Measurements from ENCODE around the gene OMG. TPM values are rescaled to one million over a fixed set of nuclear protein-coding genes. Genes with fewer than 3 reads are reported as not detected.

The OMG gene
- total and polyA plus RNA-seq, 2 donors (not counting 1 experiment from before 2014, with no cell fraction given): 17.3 to 26.8 TPM

DNA sequence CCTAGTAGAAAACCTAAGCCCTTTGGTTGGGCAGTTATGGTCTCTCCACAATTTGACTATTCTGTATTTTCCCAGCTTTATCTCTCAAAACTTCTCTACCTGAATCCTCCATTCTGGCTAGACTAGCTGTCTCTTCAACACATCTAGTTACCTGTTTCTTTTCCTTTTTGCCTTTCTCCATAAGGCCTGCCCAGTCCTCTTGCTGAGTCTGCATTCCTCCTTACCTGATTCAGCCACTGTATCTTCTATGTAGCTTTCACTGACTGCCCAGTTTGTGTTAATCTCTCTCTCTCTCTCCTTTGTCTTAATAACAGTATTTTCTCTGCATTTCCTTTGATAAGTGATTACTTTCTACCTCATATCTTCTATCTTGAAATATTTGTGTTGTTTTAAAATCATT lies 26.5 kb upstream of the OMG start:
- Histone ChIP-seq H3K9me3 (ENCODE audit: control insufficient read depth, insufficient read depth, low read depth, low read length) (no peaks in the 10 kb centered on the region), H3K4me2 (ENCODE audit: extremely low read depth, insufficient read depth, low read length) (no peak overlapping the region), H3K4me1 (ENCODE audit: control insufficient read depth, extremely low read depth, insufficient read depth, low read length) (peaks cover 6% of the 10 kb centered on the region), H4K20me1 (ENCODE audit: control insufficient read depth, extremely low read depth, insufficient read depth, low read length) (no peaks in the 10 kb centered on the region), H3K27ac (ENCODE audit: insufficient read depth, low read length) (no peak overlapping the region), H3K9ac (ENCODE audit: insufficient read depth, low read length) (no peak overlapping the region), H3K79me2 (ENCODE audit: control insufficient read depth, insufficient read depth, low read length) (peaks cover 2% of the 10 kb centered on the region), H3K36me3 (ENCODE audit: control insufficient read depth, insufficient read depth, low read length) (peaks cover 2% of the 10 kb centered on the region), H3K4me3 (replicated peaks in 1 of 4; ENCODE audit: control extremely low read depth in 1 of 4, insufficient read depth in 1 of 4, low read depth in 3 of 4, low read length in 4 of 4) (no peak overlapping the region), H3K27me3 (ENCODE audit: control insufficient read depth, insufficient read depth, low read length) (no peaks in the 10 kb centered on the region), H2AFZ (ENCODE audit: low read length) (no peak overlapping the region)
- TF ChIP-seq EZH2 (IDR thresholded peaks at IDR 0.05; ENCODE audit: low read length, missing control alignments): no peak
- no peak for DNase-seq (ENCODE audit: low read depth in 2 of 2)

DNA sequence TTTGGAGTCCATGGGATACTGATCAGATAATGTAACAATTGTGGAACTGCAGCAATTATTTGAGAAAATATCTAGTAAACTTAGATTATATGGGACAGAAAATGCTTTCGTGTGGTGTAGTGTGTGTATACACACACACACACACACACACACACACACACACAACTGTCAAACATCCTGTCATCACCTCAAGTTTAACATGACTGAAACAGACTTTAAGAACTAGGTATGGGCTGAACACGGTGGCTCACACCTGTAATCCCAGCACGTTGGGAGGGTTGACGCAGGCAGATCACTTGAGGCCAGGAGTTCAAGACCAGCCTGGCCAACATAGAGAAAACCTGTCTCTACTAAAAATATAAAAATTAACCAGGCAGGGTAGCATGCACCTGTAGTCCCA lies 24.9 kb upstream of the OMG start:
- no peak for TF ChIP-seq EZH2 (IDR thresholded peaks at IDR 0.05; ENCODE audit: low read length, missing control alignments)
- TF ChIP-seq, protein P1, sequence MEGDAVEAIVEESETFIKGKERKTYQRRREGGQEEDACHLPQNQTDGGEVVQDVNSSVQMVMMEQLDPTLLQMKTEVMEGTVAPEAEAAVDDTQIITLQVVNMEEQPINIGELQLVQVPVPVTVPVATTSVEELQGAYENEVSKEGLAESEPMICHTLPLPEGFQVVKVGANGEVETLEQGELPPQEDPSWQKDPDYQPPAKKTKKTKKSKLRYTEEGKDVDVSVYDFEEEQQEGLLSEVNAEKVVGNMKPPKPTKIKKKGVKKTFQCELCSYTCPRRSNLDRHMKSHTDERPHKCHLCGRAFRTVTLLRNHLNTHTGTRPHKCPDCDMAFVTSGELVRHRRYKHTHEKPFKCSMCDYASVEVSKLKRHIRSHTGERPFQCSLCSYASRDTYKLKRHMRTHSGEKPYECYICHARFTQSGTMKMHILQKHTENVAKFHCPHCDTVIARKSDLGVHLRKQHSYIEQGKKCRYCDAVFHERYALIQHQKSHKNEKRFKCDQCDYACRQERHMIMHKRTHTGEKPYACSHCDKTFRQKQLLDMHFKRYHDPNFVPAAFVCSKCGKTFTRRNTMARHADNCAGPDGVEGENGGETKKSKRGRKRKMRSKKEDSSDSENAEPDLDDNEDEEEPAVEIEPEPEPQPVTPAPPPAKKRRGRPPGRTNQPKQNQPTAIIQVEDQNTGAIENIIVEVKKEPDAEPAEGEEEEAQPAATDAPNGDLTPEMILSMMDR (conservative IDR thresholded peaks at IDR 0.05 in 1 of 2, IDR thresholded peaks at IDR 0.05 in 1 of 2; ENCODE audit: low read depth in 1 of 2, low read length in 2 of 2): no peak

DNA sequence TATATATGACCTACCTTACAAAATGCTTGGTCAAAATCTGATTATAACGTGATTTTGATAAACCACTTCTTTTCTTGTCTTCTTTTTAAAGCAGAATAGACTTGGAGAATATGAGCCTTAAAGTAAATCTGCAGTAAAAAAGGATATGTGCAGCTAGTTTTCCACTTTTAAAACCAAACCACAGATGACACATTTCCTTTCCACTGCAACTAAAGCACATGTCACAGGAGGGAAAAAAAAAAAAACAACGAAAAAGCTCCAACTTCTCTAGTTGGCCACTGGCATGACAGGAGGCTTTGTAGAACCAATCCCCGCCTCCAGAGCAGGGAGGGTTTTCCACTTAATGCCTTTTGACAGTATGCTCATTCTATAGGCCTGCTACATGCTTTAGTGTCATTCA lies 24.4 kb upstream of the OMG start, which contains the start of gene EVI2A:
EVI2A (minus strand) TSS at position 142 of the 400 bp plus-strand sequence. CDS start 2,609 bp downstream, outside the sequence.
- Histone ChIP-seq H4K20me1 (ENCODE audit: control insufficient read depth, extremely low read depth, insufficient read depth, low read length) (no peaks in the 10 kb centered on the region), H3K27ac (ENCODE audit: insufficient read depth, low read length) (peak within 1 kb of the TSS; percentile 35), H3K9me3 (ENCODE audit: control insufficient read depth, insufficient read depth, low read depth, low read length) (no peaks in the 10 kb centered on the region), H3K27me3 (ENCODE audit: control insufficient read depth, insufficient read depth, low read length) (no peaks in the 10 kb centered on the region), H3K4me1 (ENCODE audit: control insufficient read depth, extremely low read depth, insufficient read depth, low read length) (no peaks in the 10 kb centered on the region), H3K36me3 (ENCODE audit: control insufficient read depth, insufficient read depth, low read length) (peaks cover 2% of the 10 kb centered on the region), H3K4me3 (replicated peaks in 1 of 4; ENCODE audit: control extremely low read depth in 1 of 4, insufficient read depth in 1 of 4, low read depth in 3 of 4, low read length in 4 of 4) (peak within 1 kb of the TSS; percentile 14 to 40 (median 32)), H2AFZ (ENCODE audit: low read length) (no peak within 1 kb of the TSS), H3K9ac (ENCODE audit: insufficient read depth, low read length) (no peak within 1 kb of the TSS), H3K79me2 (ENCODE audit: control insufficient read depth, insufficient read depth, low read length) (peaks cover 2% of the 10 kb centered on the region), H3K4me2 (ENCODE audit: extremely low read depth, insufficient read depth, low read length) (peak within 1 kb of the TSS; percentile 81)
- no peak for TF ChIP-seq EZH2 (IDR thresholded peaks at IDR 0.05; ENCODE audit: low read length, missing control alignments)
- TF ChIP-seq, protein P1 (conservative IDR thresholded peaks at IDR 0.05 in 1 of 2, IDR thresholded peaks at IDR 0.05 in 1 of 2; ENCODE audit: low read depth in 1 of 2, low read length in 2 of 2): no peak
- peak; percentile 76 to 89 for DNase-seq (ENCODE audit: low read depth in 2 of 2)

More for the DNA sequence above, 24.9 kb upstream of the OMG start:
- H3K36me3 ChIP-seq (ENCODE audit: control insufficient read depth, insufficient read depth, low read length): peaks cover 2% of the 10 kb centered on the region
- no peak overlapping the region for H3K4me2 ChIP-seq (ENCODE audit: extremely low read depth, insufficient read depth, low read length)
- H3K27ac ChIP-seq (ENCODE audit: insufficient read depth, low read length): peak overlapping the region; percentile 23
- H3K9me3 ChIP-seq (ENCODE audit: control insufficient read depth, insufficient read depth, low read depth, low read length): no peaks in the 10 kb centered on the region
- no peaks in the 10 kb centered on the region for H4K20me1 ChIP-seq (ENCODE audit: control insufficient read depth, extremely low read depth, insufficient read depth, low read length)
- H3K4me3 ChIP-seq (replicated peaks in 1 of 4; ENCODE audit: control extremely low read depth in 1 of 4, insufficient read depth in 1 of 4, low read depth in 3 of 4, low read length in 4 of 4): no peak overlapping the region
- H3K79me2 ChIP-seq (ENCODE audit: control insufficient read depth, insufficient read depth, low read length): peaks cover 2% of the 10 kb centered on the region
- H3K4me1 ChIP-seq (ENCODE audit: control insufficient read depth, extremely low read depth, insufficient read depth, low read length): no peaks in the 10 kb centered on the region
- H2AFZ ChIP-seq (ENCODE audit: low read length): no peak overlapping the region
- no peak overlapping the region for H3K9ac ChIP-seq (ENCODE audit: insufficient read depth, low read length)
- no peaks in the 10 kb centered on the region for H3K27me3 ChIP-seq (ENCODE audit: control insufficient read depth, insufficient read depth, low read length)
- DNase-seq (ENCODE audit: low read depth in 2 of 2): no peak
